Right cardiac atrium (tissue), 5 donors: ENCODE measurements around the gene SF3A2. TPM values are rescaled to one million over a fixed set of nuclear protein-coding genes. Genes with fewer than 3 reads are reported as not detected.
"Not testable (repeated sequence)": the region's sequence is repeated elsewhere in the genome, so short reads cannot be mapped to it uniquely, and the experiment has no call there.

ENCODE experiments used
- ATAC-seq, 2 donors: fragments of 200-7000 bp; cut with Tn5 transposase; one replicate each; pipeline versions ENCODE4 v1.8.0 to v1.9.1; 2020; ENCODE audit warnings: moderate library complexity in 2 of 2, mild to moderate bottlenecking in 1 of 2
- DNase-seq, 3 donors: peaks; one replicate each; pipeline ENCODE4 v3.0.0-alpha.2; 2020
- H3K27ac ChIP-seq: one replicate; pipeline ENCODE4 v1.5.1; 2013; ENCODE audit warnings: mild to moderate bottlenecking, low read length, control low read depth, moderate library complexity
- H3K27me3 ChIP-seq: one replicate; pipeline ENCODE4 v1.6.1; 2013; ENCODE audit not compliant: control insufficient read depth, insufficient read depth
- H3K4me1 ChIP-seq: one replicate; pipeline ENCODE4 v1.6.1; 2013; ENCODE audit warnings: low read length; ENCODE audit not compliant: control insufficient read depth, insufficient read depth
- H3K4me3 ChIP-seq: one replicate; pipeline ENCODE4 v1.5.1; 2013; ENCODE audit warnings: low read length, control low read depth
- H3K9me3 ChIP-seq: one replicate; pipeline ENCODE4 v1.6.1; 2013; ENCODE audit warnings: low read length; ENCODE audit not compliant: control insufficient read depth
- WGBS: extraction: QIAGEN DNeasy Blood & Tissue Kit; methylation state at CpG from one replicate; pipeline ENCODE4 v1.1.7; 2013; 5-methylcytosine and 5-hydroxymethylcytosine counted together
- intact Hi-C, 4 donors: fragments of 100-400 bp; cut with DNase I; formaldehyde crosslinking; loops; one replicate each; pipeline versions ENCODE4 v1.11.0 to v1.14.0; 2022 to 2023
- polyA plus RNA-seq: library from polyadenylated mRNA; stranded (reverse); fragments of 200-250 nt; gene quantifications from one replicate; pipeline ENCODE4 v1.2.3, GENCODE V29; 2013
- total RNA-seq, 4 donors: library from RNA; stranded (reverse); fragmentation: NEBNext Ultra II Directional; extraction: Animal tissue kit (Norgen Biotek cat#: 25700); gene quantifications; one replicate each; pipeline ENCODE4 v1.2.1, GENCODE V29; 2021
- donor health status: healthy with polysubstance abuse.
- donor health status: DM: no; HTN: yes; CAD: no.
- donor health status: DM: no; HTN: no; CAD: no.
- donor health status: DM: no; HTN: yes; CAD: no; lungs with severe emphysema.
- donor health status: DM: yes; HTN: yes; CAD: no.

Gene SF3A2
- total and polyA plus RNA-seq, 5 donors: 26.4 to 34.9 (median 32.7) TPM

GRCh38 chr19:2278459-2279158, 42.0 kb downstream of the SF3A2 start:
- H3K9me3 ChIP-seq: no peaks in the 10 kb centered on the region
- 89% methylated on average over 33 of the region's 33 CpGs for WGBS
- no peak for DNase-seq
- H3K27ac ChIP-seq: no peak overlapping the region
- peaks cover 5% of the 10 kb centered on the region for H3K4me1 ChIP-seq
- ATAC-seq: no peak
- H3K4me3 ChIP-seq: no peak overlapping the region
- H3K27me3 ChIP-seq: no peaks in the 10 kb centered on the region
- intact Hi-C loops: no loop called here

- WGBS: 76% methylated on average over 26 of the region's 26 CpGs
- DNase-seq: peak in 1 of 3 donors; percentile 65
- intact Hi-C loops: loop anchor here in 1 of 4 donors (10.0 kb wide), 1 partner anchor 114 kb away; no protein-coding TSS in a partner anchor
Observed at GRCh38 chr19:2280633-2281264, 44.1 kb downstream of the SF3A2 start.

GRCh38 chr19:2281265-2282061, 44.8 kb downstream of the SF3A2 start:
- WGBS: 22% methylated on average over 16 of the region's 16 CpGs
- intact Hi-C loops: loop anchor here in 1 of 4 donors (10.0 kb wide), 1 partner anchor 113 kb away; no protein-coding TSS in a partner anchor
- ATAC-seq, H3K4me1 ChIP-seq, H3K9me3 ChIP-seq, H3K27me3 ChIP-seq, DNase-seq, H3K27ac ChIP-seq: not testable (repeated sequence)
- H3K4me3 ChIP-seq: peak overlapping the region; percentile 51

More at GRCh38 chr19:2280633-2281264, 44.1 kb downstream of the SF3A2 start:
- Histone ChIP-seq H3K4me1 (peaks cover 3% of the 10 kb centered on the region), H3K9me3 (no peaks in the 10 kb centered on the region), H3K27ac (no peak overlapping the region), H3K4me3 (no peak overlapping the region), H3K27me3 (no peaks in the 10 kb centered on the region)
- no peak for ATAC-seq

- DNase-seq (peak; percentile 81 to 94 (median 91)), ATAC-seq (peak; percentile 92 to 93)
- Histone ChIP-seq H3K27me3 (no peaks in the 10 kb centered on the region), H3K27ac (no peak within 1 kb of the TSS), H3K4me1 (peaks cover 3% of the 10 kb centered on the region), H3K9me3 (no peaks in the 10 kb centered on the region), H3K4me3 (peak within 1 kb of the TSS; percentile 51)
- 7% methylated on average over 41 of the region's 41 CpGs for WGBS
- intact Hi-C loops: loop anchor here in 1 of 4 donors (10.0 kb wide), 1 partner anchor 113 kb away; no protein-coding TSS in a partner anchor
Observed at GRCh38 chr19:2282062-2282861, 45.6 kb downstream of the SF3A2 start, which contains the start of gene PEAK3. Gene PEAK3, minus strand, starts transcription at chr19:2282175. Its CDS starts 1,244 bp downstream, at chr19:2280931.

- intact Hi-C loops: loop anchor here in 1 of 4 donors (10.0 kb wide), 1 partner anchor 112 kb away; no protein-coding TSS in a partner anchor
- Histone ChIP-seq H3K27ac (no peak overlapping the region), H3K9me3 (no peaks in the 10 kb centered on the region), H3K4me3 (no peak overlapping the region), H3K27me3 (no peaks in the 10 kb centered on the region), H3K4me1 (peaks cover 3% of the 10 kb centered on the region)
- no peak for ATAC-seq
- DNase-seq: no peak
- 70% methylated on average over 11 of the region's 11 CpGs for WGBS
Observed at GRCh38 chr19:2282862-2283237, 46.2 kb downstream of the SF3A2 start.

- Histone ChIP-seq H3K9me3 (no peaks in the 10 kb centered on the region), H3K27me3 (no peaks in the 10 kb centered on the region), H3K4me3 (no peak overlapping the region), H3K4me1 (peaks cover 3% of the 10 kb centered on the region), H3K27ac (no peak overlapping the region)
- intact Hi-C loops: loop anchor here in 1 of 4 donors (10.0 kb wide), 1 partner anchor 111 kb away; no protein-coding TSS in a partner anchor
- ATAC-seq (no peak), DNase-seq (no peak)
- 96% methylated on average over 8 of the region's 8 CpGs for WGBS
Observed at GRCh38 chr19:2283835-2284507, 47.3 kb downstream of the SF3A2 start.

GRCh38 chr19:2286402-2287140, 49.9 kb downstream of the SF3A2 start:
- H3K4me1 ChIP-seq: peaks cover 4% of the 10 kb centered on the region
- H3K9me3 ChIP-seq: no peaks in the 10 kb centered on the region
- H3K27ac ChIP-seq: no peak overlapping the region
- DNase-seq: peak in 1 of 3 donors; percentile 46
- no peak overlapping the region for H3K4me3 ChIP-seq
- 85% methylated on average over 20 of the region's 20 CpGs for WGBS
- intact Hi-C loops: loop anchor here in 1 of 4 donors (10.0 kb wide), 1 partner anchor 108 kb away; no protein-coding TSS in a partner anchor
- no peak for ATAC-seq
- no peaks in the 10 kb centered on the region for H3K27me3 ChIP-seq

- H3K27ac ChIP-seq: no peak overlapping the region
- DNase-seq: no peak
- no peaks in the 10 kb centered on the region for H3K27me3 ChIP-seq
Observed at GRCh38 chr19:2287585-2288337, 51.1 kb downstream of the SF3A2 start.

More at GRCh38 chr19:2287585-2288337, 51.1 kb downstream of the SF3A2 start:
- 76% methylated on average over 13 of the region's 13 CpGs for WGBS
- no peak for ATAC-seq
- Histone ChIP-seq H3K9me3 (no peaks in the 10 kb centered on the region), H3K4me3 (no peak overlapping the region), H3K4me1 (peaks cover 2% of the 10 kb centered on the region)
- intact Hi-C loops: loop anchor here in 1 of 4 donors (10.0 kb wide), 1 partner anchor 107 kb away; no protein-coding TSS in a partner anchor
